B cell (primary cell): ENCODE results near the gene PRSS38. TPM values are rescaled to one million over a fixed set of nuclear protein-coding genes. Genes with fewer than 3 reads are reported as not detected.
A peak's percentile ranks its signal among the peaks of the same experiment; 100 is the strongest.

Source experiments
- ATAC-seq: fragments of 200-7000 bp; cut with Tn5 transposase; one replicate; pipeline ENCODE4 v1.10.0; 2021; ENCODE audit warnings: low read depth, mild to moderate bottlenecking, moderate number of reproducible peaks, moderate library complexity
- CTCF ChIA-PET: fragments of 350-600 bp; sonication (Branson Sonifier 250); formaldehyde crosslinking; loops from one replicate; lab custom pipeline; 2021; ENCODE audit warnings: antibody characterized with exemption, inconsistent platforms; lab: Charles Lee
- POLR2A ChIA-PET: fragments of 350-600 bp; sonication (Branson Sonifier 250); formaldehyde crosslinking; loops from one replicate; lab custom pipeline; 2021; ENCODE audit warnings: antibody characterized with exemption; lab: Charles Lee
- DNase-seq: peaks from one replicate; pipeline ENCODE4 v3.0.0; 2013
- H2AFZ ChIP-seq: 2 replicates; pipeline ENCODE4 v1.6.1; 2012; ENCODE audit warnings: mild to moderate bottlenecking, low read depth, low read length; ENCODE audit not compliant: insufficient read depth, poor library complexity, severe bottlenecking
- H3K27ac ChIP-seq, 2 donors: 1 replicate in 1 of 2; 2 replicates in 1 of 2; pipeline ENCODE4 v1.5.1; 2012 to 2013; ENCODE audit warnings: low read length in 2 of 2, mild to moderate bottlenecking in 2 of 2, moderate library complexity in 1 of 2
- H3K27me3 ChIP-seq, 4 experiments: fragments of 200-600 bp in 1 of 4; sonication (generic) in 1 of 4; replicated peaks in 1 of 4; 1 replicate in 2 of 4; 2 replicates in 2 of 4; pipeline versions ENCODE4 v1.6.1 to v1.7.0; 2013 to 2016; ENCODE audit warnings: low read length in 3 of 4, mild to moderate bottlenecking in 2 of 4, mixed read lengths in 1 of 4, moderate library complexity in 1 of 4; ENCODE audit not compliant: insufficient read depth in 4 of 4, control insufficient read depth in 3 of 4; ENCODE audit errors: control extremely low read depth in 1 of 4
- H3K36me3 ChIP-seq, 2 experiments: replicated peaks in 1 of 2; 1 replicate in 1 of 2; 2 replicates in 1 of 2; pipeline versions ENCODE4 v1.6.1 to v1.7.1; 2013; ENCODE audit warnings: low read length in 1 of 2; ENCODE audit not compliant: insufficient read depth in 2 of 2, control insufficient read depth in 1 of 2; ENCODE audit errors: control extremely low read depth in 1 of 2, extremely low read depth in 1 of 2
- H3K4me1 ChIP-seq, 2 donors: fragments of 200-600 bp in 1 of 2; sonication (generic) in 1 of 2; 1 replicate in 1 of 2; 2 replicates in 1 of 2; pipeline versions ENCODE4 v1.5.1 to v1.6.1; 2013 to 2017; ENCODE audit warnings: low read length in 2 of 2; ENCODE audit not compliant: control insufficient read depth in 2 of 2, insufficient read depth in 2 of 2
- H3K4me2 ChIP-seq: replicated peaks from 2 replicates; pipeline ENCODE3; 2012; ENCODE audit warnings: mild to moderate bottlenecking, low read depth, low read length; ENCODE audit not compliant: poor library complexity, severe bottlenecking
- H3K4me3 ChIP-seq, 5 experiments: fragments of 200-600 bp in 1 of 5; sonication (generic) in 1 of 5; 1 replicate in 3 of 5; 2 replicates in 2 of 5; pipeline versions ENCODE4 v1.5.1 to v1.7.0; 2011 to 2016; ENCODE audit warnings: low read length in 4 of 5, mild to moderate bottlenecking in 4 of 5, low read depth in 2 of 5, control low read depth in 1 of 5, moderate library complexity in 1 of 5; ENCODE audit not compliant: insufficient read depth in 1 of 5; ENCODE audit errors: control extremely low read depth in 1 of 5, extremely low read depth in 1 of 5
- H3K79me2 ChIP-seq: fragments of 200-600 bp; sonication (generic); one replicate; pipeline ENCODE4 v1.6.0; 2016; ENCODE audit warnings: low read length; ENCODE audit not compliant: control insufficient read depth, insufficient read depth
- H3K9ac ChIP-seq: fragments of 200-600 bp; sonication (generic); 2 replicates; pipeline ENCODE4 v1.6.1; 2017; ENCODE audit warnings: mild to moderate bottlenecking, low read length, moderate library complexity
- H3K9me3 ChIP-seq, 3 donors: one replicate each; pipeline versions ENCODE4 v1.6.1 to v1.7.1; 2013; ENCODE audit warnings: low read length in 2 of 3; ENCODE audit not compliant: control insufficient read depth in 2 of 3, insufficient read depth in 1 of 3; ENCODE audit errors: control extremely low read depth in 1 of 3
- H4K20me1 ChIP-seq: 2 replicates; pipeline ENCODE4 v1.6.0; 2012; ENCODE audit warnings: mild to moderate bottlenecking, low read length; ENCODE audit not compliant: insufficient read depth, control insufficient read depth, poor library complexity, severe bottlenecking
- H3K27ac Mint-ChIP-seq: one replicate; pipeline ENCODE4 v1.8.0; 2021; ENCODE audit warnings: mixed read lengths
- H3K27me3 Mint-ChIP-seq: one replicate; pipeline ENCODE4 v1.8.0; 2021; ENCODE audit warnings: mixed read lengths
- H3K4me1 Mint-ChIP-seq: one replicate; pipeline ENCODE4 v1.8.0; 2021; ENCODE audit warnings: mixed read lengths
- H3K4me3 Mint-ChIP-seq: one replicate; pipeline ENCODE4 v1.8.0; 2021; ENCODE audit warnings: mixed read lengths
- H3K9me3 Mint-ChIP-seq: one replicate; pipeline ENCODE4 v1.8.0; 2022; ENCODE audit warnings: mixed read lengths; ENCODE audit not compliant: insufficient read depth
- EZH2 ChIP-seq: IDR thresholded peaks from 2 replicates; pipeline ENCODE4 v1.6.1; 2012; ENCODE audit warnings: borderline replicate concordance, low read depth, mild to moderate bottlenecking, moderate library complexity, low read length; ENCODE audit not compliant: insufficient read depth, poor library complexity, severe bottlenecking
- WGBS: methylation state at CpG from one replicate; pipeline ENCODE4 v1.1.5; 2013; ENCODE audit warnings: missing lambda C conversion rate; ENCODE audit not compliant: insufficient coverage; 5-methylcytosine and 5-hydroxymethylcytosine counted together
- intact Hi-C: fragments of 100-400 bp; cut with micrococcal nuclease; formaldehyde crosslinking; loops from one replicate; pipeline ENCODE4 v1.10.0; 2022
- polyA plus RNA-seq: library from polyadenylated mRNA; depleted of rRNA; stranded (reverse); fragments of >200 nt; gene quantifications from 2 replicates; pipeline ENCODE4 v1.2.3, GENCODE V29; 2012
- total RNA-seq, 2 donors: library from RNA; stranded (reverse); fragments of 120-200 nt in 1 of 2; gene quantifications; 1 replicate in 1 of 2; 2 replicates in 1 of 2; pipeline versions ENCODE4 v1.2.3 to v1.2.4, GENCODE V29; 2013 to 2022
- TF ChIP-seq, protein P1 (sequence below): fragments of 200-600 bp; IDR thresholded peaks from one replicate; pipeline ENCODE4 v1.8.0; 2022; ENCODE audit warnings: antibody characterized with exemption, mild to moderate bottlenecking

The PRSS38 gene
- total and polyA plus RNA-seq, 2 donors (not counting 1 experiment from before 2014, with no cell fraction given) = not detected

DNA sequence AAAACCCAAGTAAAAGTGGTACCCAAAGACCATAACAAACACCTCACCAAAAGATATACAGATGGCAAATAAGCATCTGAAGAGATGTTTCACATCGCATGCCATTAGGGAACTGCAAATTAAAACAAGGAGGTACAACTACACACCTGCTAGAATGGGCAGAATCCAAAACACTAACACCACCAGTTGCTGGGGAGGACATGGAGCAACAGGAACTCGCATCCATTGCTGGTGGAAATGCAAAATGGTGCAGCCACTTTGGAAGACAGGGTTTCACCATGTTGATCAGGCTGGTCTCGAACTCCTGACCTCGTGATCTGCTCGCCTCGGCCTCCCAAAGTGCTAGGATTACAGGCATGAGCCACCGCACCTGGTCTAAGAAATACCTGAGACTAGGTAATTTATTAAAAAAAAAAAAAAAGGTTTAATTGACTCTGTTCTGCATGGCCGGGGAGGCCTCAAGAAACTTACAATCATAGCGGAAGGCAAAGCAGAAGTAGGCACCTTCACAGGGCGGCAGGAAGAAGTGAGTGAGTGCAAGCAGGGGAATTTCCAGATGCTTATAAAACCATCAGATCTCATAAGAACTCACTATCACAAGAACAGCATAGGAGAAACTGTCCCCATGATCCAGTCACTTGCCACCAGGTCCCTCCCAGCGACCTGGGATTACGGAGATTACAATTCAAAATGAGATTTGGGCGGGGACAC lies 30.2 kb upstream of the PRSS38 start:
- H3K4me1 Mint-ChIP-seq = peaks cover 19% of the 10 kb centered on the region
- ChIA-PET CTCF (no interaction called here), POLR2A (no interaction called here)
- H3K79me2 ChIP-seq = no peaks in the 10 kb centered on the region
- H4K20me1 ChIP-seq = no peaks in the 10 kb centered on the region
- peak overlapping the region; percentile 54 for H3K4me3 Mint-ChIP-seq
- no peaks in the 10 kb centered on the region for H3K27me3 Mint-ChIP-seq
- no peaks in the 10 kb centered on the region for H3K9me3 Mint-ChIP-seq
- peak overlapping the region; percentile 53 to 63 for H3K27ac ChIP-seq
- H3K27me3 ChIP-seq = no peaks in the 10 kb centered on the region
- 86% methylated on average over 7 of the region's 13 CpGs for WGBS
- no peak for TF ChIP-seq EZH2
- TF ChIP-seq, protein P1, sequence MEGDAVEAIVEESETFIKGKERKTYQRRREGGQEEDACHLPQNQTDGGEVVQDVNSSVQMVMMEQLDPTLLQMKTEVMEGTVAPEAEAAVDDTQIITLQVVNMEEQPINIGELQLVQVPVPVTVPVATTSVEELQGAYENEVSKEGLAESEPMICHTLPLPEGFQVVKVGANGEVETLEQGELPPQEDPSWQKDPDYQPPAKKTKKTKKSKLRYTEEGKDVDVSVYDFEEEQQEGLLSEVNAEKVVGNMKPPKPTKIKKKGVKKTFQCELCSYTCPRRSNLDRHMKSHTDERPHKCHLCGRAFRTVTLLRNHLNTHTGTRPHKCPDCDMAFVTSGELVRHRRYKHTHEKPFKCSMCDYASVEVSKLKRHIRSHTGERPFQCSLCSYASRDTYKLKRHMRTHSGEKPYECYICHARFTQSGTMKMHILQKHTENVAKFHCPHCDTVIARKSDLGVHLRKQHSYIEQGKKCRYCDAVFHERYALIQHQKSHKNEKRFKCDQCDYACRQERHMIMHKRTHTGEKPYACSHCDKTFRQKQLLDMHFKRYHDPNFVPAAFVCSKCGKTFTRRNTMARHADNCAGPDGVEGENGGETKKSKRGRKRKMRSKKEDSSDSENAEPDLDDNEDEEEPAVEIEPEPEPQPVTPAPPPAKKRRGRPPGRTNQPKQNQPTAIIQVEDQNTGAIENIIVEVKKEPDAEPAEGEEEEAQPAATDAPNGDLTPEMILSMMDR = no peak
- DNase-seq = peak; percentile 76
- peaks cover 0 to 14% of the 10 kb centered on the region in 2 experiments for H3K36me3 ChIP-seq
- peak overlapping the region; percentile 9 for H2AFZ ChIP-seq
- no peak overlapping the region for H3K9ac ChIP-seq
- intact Hi-C loops = loop anchor here (5.0 to 10.0 kb wide), 3 partner anchors 622 to 1697 kb away; partner anchors contain the start of genes RNF187 and TRIM11
- H3K4me3 ChIP-seq = no peak overlapping the region
- peaks cover 26 to 35% of the 10 kb centered on the region in 2 donors for H3K4me1 ChIP-seq
- H3K4me2 ChIP-seq = peak overlapping the region; percentile 86
- peak overlapping the region; percentile 73 for H3K27ac Mint-ChIP-seq
- peaks cover 0 to 17% (median 0%) of the 10 kb centered on the region in 3 donors for H3K9me3 ChIP-seq
- ATAC-seq = no peak
